ENCODE results near the gene PRPSAP1.
"Not testable (repeated sequence)": the region's sequence is repeated elsewhere in the genome, so short reads cannot be mapped to it uniquely, and the experiment has no call there.

The PRPSAP1 gene

DNA sequence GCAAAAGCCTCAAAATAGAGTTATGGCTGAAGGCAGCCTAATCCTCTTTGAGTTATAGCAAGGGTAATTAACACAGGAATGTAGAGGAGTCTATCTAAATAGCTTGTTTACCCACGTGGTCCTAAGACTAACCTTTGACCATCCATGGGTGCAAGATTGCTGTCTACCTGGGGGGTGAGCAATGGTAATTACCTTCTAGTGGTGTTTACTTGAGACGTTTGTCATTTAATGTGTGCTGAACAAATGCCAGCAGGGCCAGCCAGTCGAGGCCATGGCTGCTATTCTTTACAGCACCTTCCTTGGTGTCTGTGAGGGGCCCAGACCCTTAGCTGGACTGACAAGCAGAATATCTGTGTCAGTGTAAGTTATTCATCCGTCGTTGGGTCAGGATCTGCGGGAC, 13.9 kb upstream of the PRPSAP1 start:
- Histone ChIP-seq H3K9me3 (replicated peaks; ENCODE audit: low read length) (no peaks in the 10 kb centered on the region), H3K9ac (ENCODE audit: low read depth, low read length) (no peak overlapping the region), H3K4me3 (ENCODE audit: low read length) (no peak overlapping the region), H3K4me1 (ENCODE audit: control insufficient read depth, insufficient read depth, low read length) (peaks cover 32% of the 10 kb centered on the region), H3K36me3 (ENCODE audit: insufficient read depth, low read length) (no peaks in the 10 kb centered on the region), H3K27me3 (ENCODE audit: control insufficient read depth, insufficient read depth, low read length) (no peaks in the 10 kb centered on the region), H3K4me2 (ENCODE audit: low read length) (no peak overlapping the region)

DNA sequence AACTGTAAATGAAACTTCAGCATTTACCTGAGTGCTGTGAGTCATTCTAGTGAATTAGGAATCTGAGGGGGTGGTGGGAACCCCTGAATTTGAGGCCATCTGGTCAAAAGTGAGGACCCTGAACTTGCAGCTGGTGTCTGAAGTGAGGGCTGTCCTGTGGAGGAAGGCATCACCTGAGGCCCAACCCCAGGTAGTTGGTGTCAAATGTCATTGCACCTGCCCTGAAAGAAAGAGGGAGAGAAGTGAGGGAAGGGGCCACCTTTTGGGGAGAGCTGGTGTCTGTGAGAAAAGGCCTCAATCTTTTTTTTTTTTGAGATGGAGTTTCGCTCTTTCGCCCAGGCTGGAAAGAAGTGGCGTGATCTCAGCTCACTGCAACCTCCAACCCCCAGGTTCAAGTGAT, 12.5 kb upstream of the PRPSAP1 start:
- Histone ChIP-seq H3K4me3 (ENCODE audit: low read length) (no peak overlapping the region), H3K27me3 (ENCODE audit: control insufficient read depth, insufficient read depth, low read length) (no peaks in the 10 kb centered on the region), H3K4me1 (ENCODE audit: control insufficient read depth, insufficient read depth, low read length) (peaks cover 30% of the 10 kb centered on the region)

DNA sequence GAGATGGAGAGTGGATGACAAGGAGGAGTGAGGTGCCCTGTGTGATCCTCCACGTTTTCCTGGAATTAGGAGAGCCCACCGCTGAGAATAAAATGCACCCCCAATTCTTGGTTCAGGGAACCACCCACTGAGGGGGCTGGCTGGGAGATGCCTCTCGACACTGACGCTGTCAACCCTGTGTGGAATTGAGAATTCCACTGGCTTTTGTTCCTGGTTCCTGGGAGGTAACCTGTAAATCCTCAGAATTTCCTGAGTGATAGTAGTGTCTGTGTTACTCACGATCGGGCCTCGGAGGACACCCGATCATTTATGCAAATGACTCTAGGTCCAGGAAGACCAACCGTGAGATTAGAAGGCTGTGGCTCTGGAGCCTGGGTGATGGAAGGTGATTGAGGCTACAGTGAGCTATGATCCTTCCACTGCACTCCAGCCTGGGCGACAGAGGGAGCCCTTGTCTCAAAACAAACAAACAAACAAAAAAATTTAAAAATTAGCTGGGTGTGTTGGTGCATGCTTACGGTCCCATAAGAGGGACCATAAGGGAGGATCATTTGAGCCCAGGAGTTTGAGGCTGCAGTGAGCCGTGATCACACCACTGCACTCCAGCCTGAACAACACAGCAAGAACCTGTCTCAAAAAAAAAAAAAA, 11.7 kb upstream of the PRPSAP1 start:
- Histone ChIP-seq H3K9me3 (replicated peaks; ENCODE audit: low read length) (no peaks in the 10 kb centered on the region), H3K4me1 (ENCODE audit: control insufficient read depth, insufficient read depth, low read length) (peaks cover 27% of the 10 kb centered on the region), H3K36me3 (ENCODE audit: insufficient read depth, low read length) (no peaks in the 10 kb centered on the region), H3K27me3 (ENCODE audit: control insufficient read depth, insufficient read depth, low read length) (no peaks in the 10 kb centered on the region), H3K4me3 (ENCODE audit: low read length) (no peak overlapping the region), H3K9ac (ENCODE audit: low read depth, low read length) (no peak overlapping the region), H3K4me2 (ENCODE audit: low read length) (no peak overlapping the region)

More for the DNA sequence above, 12.5 kb upstream of the PRPSAP1 start:
- Histone ChIP-seq H3K9ac (ENCODE audit: low read depth, low read length) (no peak overlapping the region), H3K9me3 (replicated peaks; ENCODE audit: low read length) (no peaks in the 10 kb centered on the region), H3K4me2 (ENCODE audit: low read length) (no peak overlapping the region), H3K36me3 (ENCODE audit: insufficient read depth, low read length) (no peaks in the 10 kb centered on the region)

DNA sequence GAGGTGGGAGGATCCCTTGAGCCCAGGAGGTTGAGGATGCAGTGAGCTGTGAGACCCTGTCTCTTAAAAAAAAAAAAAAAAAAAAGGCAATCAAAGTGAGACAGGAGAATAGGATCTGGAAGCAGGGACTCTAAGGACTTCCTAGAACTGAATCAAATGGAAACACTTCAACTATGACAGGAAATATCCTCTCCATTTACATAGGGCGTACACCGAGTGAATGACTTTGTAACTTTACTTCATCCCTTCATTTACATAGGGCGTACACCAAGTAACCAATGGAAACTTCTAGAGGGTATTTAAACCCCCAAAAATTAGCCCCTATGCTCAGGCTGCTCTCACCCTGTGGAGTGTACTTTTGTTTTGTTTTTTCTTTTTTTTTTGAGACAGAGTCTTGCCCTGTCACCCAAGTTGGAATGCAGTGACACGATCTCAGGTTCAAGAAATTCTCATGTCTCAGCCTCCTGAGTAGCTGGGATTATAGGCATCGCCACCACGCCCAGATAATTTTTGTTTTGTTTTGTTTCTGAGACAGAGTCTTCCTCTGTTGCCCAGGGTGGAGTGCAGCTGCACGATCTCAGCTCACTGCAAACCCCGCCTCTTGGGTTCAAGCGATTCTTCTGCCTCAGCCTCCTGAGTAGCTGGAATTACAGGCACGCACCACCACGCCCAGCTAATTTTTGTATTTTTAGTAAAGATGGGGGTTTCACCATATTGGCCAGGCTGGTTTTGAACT, 9.6 kb upstream of the PRPSAP1 start:
- Histone ChIP-seq H3K4me3 (ENCODE audit: low read length) (no peak overlapping the region), H3K36me3 (ENCODE audit: insufficient read depth, low read length) (no peaks in the 10 kb centered on the region), H3K4me2 (ENCODE audit: low read length) (no peak overlapping the region), H3K9me3 (replicated peaks; ENCODE audit: low read length) (no peaks in the 10 kb centered on the region), H3K9ac (ENCODE audit: low read depth, low read length) (no peak overlapping the region), H3K4me1 (ENCODE audit: control insufficient read depth, insufficient read depth, low read length) (peaks cover 14% of the 10 kb centered on the region), H3K27me3 (ENCODE audit: control insufficient read depth, insufficient read depth, low read length) (no peaks in the 10 kb centered on the region)

DNA sequence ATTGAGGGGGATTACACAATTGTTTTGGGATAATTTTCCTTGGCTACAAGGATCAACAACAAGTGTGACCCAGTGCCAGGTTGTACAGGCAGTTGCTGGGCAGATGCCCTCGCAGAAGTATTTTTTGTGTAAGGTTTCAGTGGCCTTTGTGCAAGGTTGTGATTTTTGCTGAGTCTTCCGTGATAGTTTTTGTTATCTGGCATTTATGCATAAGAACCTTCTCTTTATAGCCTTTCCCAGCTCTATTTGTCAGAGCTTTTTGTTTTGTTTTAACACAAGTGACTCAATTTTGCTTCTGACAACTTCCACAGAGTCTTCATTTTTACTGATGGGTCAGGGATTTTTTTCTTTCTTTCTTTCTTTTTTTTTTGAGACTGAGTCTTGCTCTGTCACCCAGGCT, 6.7 kb upstream of the PRPSAP1 start:
- peaks cover 13% of the 10 kb centered on the region for H3K4me1 ChIP-seq (ENCODE audit: control insufficient read depth, insufficient read depth, low read length)
- H3K36me3 ChIP-seq (ENCODE audit: insufficient read depth, low read length), result no peaks in the 10 kb centered on the region
- no peaks in the 10 kb centered on the region for H3K9me3 ChIP-seq (replicated peaks; ENCODE audit: low read length)
- no peak overlapping the region for H3K4me3 ChIP-seq (ENCODE audit: low read length)
- peak overlapping the region; percentile 2 for H3K4me2 ChIP-seq (ENCODE audit: low read length)
- H3K27me3 ChIP-seq (ENCODE audit: control insufficient read depth, insufficient read depth, low read length), result no peaks in the 10 kb centered on the region
- H3K9ac ChIP-seq (ENCODE audit: low read depth, low read length), result peak overlapping the region; percentile 26

DNA sequence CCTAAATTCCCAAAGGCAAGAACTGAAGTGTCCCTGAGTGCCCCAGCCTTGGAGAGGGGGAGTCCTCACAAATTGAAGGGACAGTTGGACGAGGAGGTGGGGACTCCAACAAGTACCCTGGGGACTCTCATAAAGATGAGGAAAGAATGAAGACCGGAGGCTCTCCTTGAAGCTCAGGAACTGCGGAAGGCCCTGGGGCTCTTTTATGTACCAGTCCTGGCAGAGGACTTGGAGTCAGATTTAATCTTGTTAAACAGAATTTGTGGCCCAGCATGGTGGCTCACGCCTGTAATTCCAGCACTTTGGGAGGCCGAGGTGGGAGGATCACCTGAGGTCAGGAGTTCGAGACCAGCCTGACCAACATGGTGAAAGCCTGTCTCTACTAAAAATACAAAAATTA, 6.1 kb upstream of the PRPSAP1 start:
- H3K9me3 ChIP-seq (replicated peaks; ENCODE audit: low read length); H3K27me3 ChIP-seq (ENCODE audit: control insufficient read depth, insufficient read depth, low read length); H3K4me3 ChIP-seq (ENCODE audit: low read length); H3K9ac ChIP-seq (ENCODE audit: low read depth, low read length); H3K4me2 ChIP-seq (ENCODE audit: low read length); H3K36me3 ChIP-seq (ENCODE audit: insufficient read depth, low read length): not testable (repeated sequence)
- H3K4me1 ChIP-seq (ENCODE audit: control insufficient read depth, insufficient read depth, low read length), result peaks cover 13% of the 10 kb centered on the region

DNA sequence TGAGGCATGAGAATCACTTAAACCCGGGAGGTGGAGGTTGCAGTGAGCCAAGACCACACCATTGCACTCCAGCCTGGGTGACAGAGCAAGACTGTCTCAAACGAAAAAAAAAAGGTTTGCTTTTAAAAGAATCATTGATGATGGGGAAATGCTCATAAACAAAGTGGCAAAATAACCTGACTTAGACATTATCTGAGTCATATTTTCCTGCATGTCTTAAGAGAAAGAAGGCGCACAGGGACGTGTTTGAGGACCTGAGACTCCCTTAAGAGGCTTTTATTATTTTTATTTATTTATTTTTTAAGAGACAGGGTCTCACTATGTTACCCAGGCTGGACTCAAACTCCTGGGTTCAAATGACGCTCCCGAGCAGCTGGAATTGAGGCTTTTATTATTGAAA, 5.7 kb upstream of the PRPSAP1 start:
- Histone ChIP-seq H3K4me1 (ENCODE audit: control insufficient read depth, insufficient read depth, low read length) (peaks cover 14% of the 10 kb centered on the region), H3K27me3 (ENCODE audit: control insufficient read depth, insufficient read depth, low read length) (no peaks in the 10 kb centered on the region), H3K9me3 (replicated peaks; ENCODE audit: low read length) (no peaks in the 10 kb centered on the region), H3K9ac (ENCODE audit: low read depth, low read length) (no peak overlapping the region), H3K36me3 (ENCODE audit: insufficient read depth, low read length) (no peaks in the 10 kb centered on the region), H3K4me3 (ENCODE audit: low read length) (no peak overlapping the region), H3K4me2 (ENCODE audit: low read length) (no peak overlapping the region)

DNA sequence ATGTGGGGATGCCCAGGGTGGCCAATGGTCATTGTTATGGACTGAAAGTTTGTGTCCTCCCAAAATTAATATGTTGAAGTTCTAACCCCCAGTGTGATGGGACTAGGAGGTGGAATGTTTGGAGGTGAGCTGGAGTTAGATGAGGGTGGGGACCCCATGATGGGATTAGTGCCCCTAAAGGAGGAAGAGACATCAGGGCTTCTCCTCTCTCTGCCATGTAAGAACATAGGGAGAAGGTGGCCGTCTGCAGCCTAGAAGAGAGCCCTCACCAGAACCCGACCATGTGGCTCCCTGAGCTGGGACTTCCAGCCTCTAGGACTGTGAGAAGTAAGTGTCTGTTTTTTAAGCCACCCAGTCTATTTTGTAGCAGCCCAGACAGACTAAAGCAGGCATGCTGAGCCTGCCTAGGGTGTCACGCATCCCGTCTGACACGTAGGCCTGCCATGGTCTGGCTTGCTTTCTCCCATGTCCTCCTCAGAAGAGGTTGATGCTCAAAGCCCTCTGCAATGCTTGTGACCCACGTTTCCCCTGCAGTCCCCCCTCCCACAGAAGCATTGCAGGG, 4.0 kb upstream of the PRPSAP1 start:
- no peak overlapping the region for H3K4me2 ChIP-seq (ENCODE audit: low read length)
- H3K4me3 ChIP-seq (ENCODE audit: low read length), result no peak overlapping the region
- no peak overlapping the region for H3K9ac ChIP-seq (ENCODE audit: low read depth, low read length)
- no peaks in the 10 kb centered on the region for H3K36me3 ChIP-seq (ENCODE audit: insufficient read depth, low read length)
- H3K4me1 ChIP-seq (ENCODE audit: control insufficient read depth, insufficient read depth, low read length), result peaks cover 18% of the 10 kb centered on the region
- H3K9me3 ChIP-seq (replicated peaks; ENCODE audit: low read length), result no peaks in the 10 kb centered on the region
- no peaks in the 10 kb centered on the region for H3K27me3 ChIP-seq (ENCODE audit: control insufficient read depth, insufficient read depth, low read length)

DNA sequence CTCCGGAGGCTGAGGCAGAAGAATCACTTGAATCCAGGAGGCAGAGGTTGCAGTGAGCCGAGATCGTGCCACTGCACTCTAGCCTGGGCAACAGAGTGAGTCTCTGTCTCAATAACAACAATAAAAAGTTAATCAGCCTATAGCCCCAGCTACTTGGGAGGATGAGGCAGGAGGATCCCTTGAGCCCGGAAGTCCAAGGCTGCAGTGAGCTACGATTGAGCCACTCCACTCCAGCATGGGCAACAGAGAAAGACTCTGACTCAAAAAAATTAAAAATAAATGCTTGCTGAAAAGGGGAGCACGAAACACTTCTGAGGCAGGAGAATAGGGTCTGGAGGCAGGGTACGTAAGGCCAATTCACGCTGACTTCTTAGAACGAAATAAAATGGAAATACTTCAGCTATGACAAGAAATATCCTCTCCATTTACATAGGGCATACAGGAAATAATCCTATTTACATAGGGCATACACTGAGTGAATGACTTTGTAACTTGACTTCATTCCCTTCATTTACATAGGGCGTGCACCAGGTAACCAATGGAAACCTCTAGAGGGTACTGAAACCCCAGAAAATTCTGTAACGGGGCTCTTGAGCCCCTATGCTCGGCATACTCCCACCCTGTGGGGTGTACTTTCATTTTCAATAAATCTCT, 3.2 kb upstream of the PRPSAP1 start:
- Histone ChIP-seq H3K4me2 (ENCODE audit: low read length) (no peak overlapping the region), H3K9ac (ENCODE audit: low read depth, low read length) (no peak overlapping the region), H3K9me3 (replicated peaks; ENCODE audit: low read length) (no peaks in the 10 kb centered on the region), H3K4me3 (ENCODE audit: low read length) (no peak overlapping the region), H3K4me1 (ENCODE audit: control insufficient read depth, insufficient read depth, low read length) (peaks cover 21% of the 10 kb centered on the region), H3K36me3 (ENCODE audit: insufficient read depth, low read length) (no peaks in the 10 kb centered on the region), H3K27me3 (ENCODE audit: control insufficient read depth, insufficient read depth, low read length) (no peaks in the 10 kb centered on the region)

DNA sequence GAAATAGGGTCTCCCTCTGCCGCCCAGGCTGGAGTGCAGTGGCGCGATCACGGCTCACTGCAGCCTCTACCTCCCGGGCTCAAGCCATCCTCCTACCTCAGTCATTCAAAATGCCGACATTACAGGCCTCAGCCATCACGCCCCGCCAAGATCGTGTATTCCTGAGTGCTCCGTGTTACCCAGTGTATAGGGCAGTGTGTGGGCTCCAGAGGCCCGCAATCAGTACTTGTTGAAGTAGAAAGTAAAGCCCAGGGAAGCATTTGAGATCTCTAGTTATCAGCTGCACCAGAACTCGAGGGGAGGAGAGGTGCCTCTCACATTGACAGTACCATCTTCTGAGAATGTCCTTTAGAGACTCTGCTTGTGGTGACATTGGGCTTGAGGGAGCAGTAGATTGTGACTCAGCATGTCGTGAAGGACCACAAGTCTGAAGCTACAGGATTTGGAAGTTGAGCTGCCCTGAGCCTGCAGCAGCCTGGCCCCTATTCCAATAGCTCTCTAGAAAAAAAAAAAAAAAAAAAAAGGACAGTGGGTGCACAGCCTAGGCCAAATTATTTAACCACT, 1.1 kb upstream of the PRPSAP1 start:
- Histone ChIP-seq H3K27me3 (ENCODE audit: control insufficient read depth, insufficient read depth, low read length) (no peaks in the 10 kb centered on the region), H3K9ac (ENCODE audit: low read depth, low read length) (peak overlapping the region; percentile 98), H3K36me3 (ENCODE audit: insufficient read depth, low read length) (no peaks in the 10 kb centered on the region), H3K4me3 (ENCODE audit: low read length) (no peak overlapping the region), H3K4me1 (ENCODE audit: control insufficient read depth, insufficient read depth, low read length) (peaks cover 14% of the 10 kb centered on the region), H3K9me3 (replicated peaks; ENCODE audit: low read length) (no peaks in the 10 kb centered on the region), H3K4me2 (ENCODE audit: low read length) (peak overlapping the region; percentile 99)

DNA sequence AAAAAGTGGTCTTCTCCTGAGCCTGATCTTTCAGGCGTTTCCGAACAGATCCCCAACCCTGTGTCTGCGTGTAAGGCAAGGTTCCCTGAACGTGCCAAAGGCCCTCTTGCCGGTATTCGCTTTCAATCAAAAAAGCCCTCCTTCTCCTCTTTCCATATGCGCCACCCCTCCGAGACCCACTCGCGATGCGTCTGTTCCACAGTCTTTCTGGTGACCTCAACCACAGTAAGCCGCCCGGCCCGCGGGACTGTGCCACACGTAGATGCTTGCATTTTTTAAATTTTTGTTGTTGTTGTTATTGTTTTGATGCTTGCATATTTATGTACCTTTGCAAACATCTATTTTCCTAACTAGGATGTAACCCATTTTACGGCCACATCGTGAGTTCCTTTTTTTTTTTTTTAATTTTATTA, 607 bp upstream of the PRPSAP1 start:
- H3K9ac ChIP-seq (ENCODE audit: low read depth, low read length), result peak overlapping the region; percentile 98
- H3K4me1 ChIP-seq (ENCODE audit: control insufficient read depth, insufficient read depth, low read length), result peaks cover 14% of the 10 kb centered on the region
- no peaks in the 10 kb centered on the region for H3K36me3 ChIP-seq (ENCODE audit: insufficient read depth, low read length)

More for the DNA sequence above, 607 bp upstream of the PRPSAP1 start:
- Histone ChIP-seq H3K4me2 (ENCODE audit: low read length) (peak overlapping the region; percentile 99), H3K27me3 (ENCODE audit: control insufficient read depth, insufficient read depth, low read length) (no peaks in the 10 kb centered on the region), H3K4me3 (ENCODE audit: low read length) (peak overlapping the region; percentile 87), H3K9me3 (replicated peaks; ENCODE audit: low read length) (no peaks in the 10 kb centered on the region)

Measured in skeletal muscle satellite cell (primary cell).